Progenitor cell of endocrine pancreas (in vitro differentiated cells): Measurements from ENCODE around the gene PTER. TPM values are rescaled to one million over a fixed set of nuclear protein-coding genes. Genes with fewer than 3 reads are reported as not detected.

Experiments used
- DNase-seq: peaks from one replicate; pipeline ENCODE4 v3.0.0; 2021; ENCODE audit warnings: low spot score; ENCODE audit not compliant: unreplicated experiment
- H3K27ac Mint-ChIP-seq: 2 replicates; pipeline ENCODE4 v1.8.0; 2021; ENCODE audit warnings: mild to moderate bottlenecking, moderate library complexity, mixed read lengths
- H3K27me3 Mint-ChIP-seq: 2 replicates; pipeline ENCODE4 v1.8.0; 2021; ENCODE audit warnings: mixed read lengths
- H3K36me3 Mint-ChIP-seq: 2 replicates; pipeline ENCODE4 v1.8.0; 2022; ENCODE audit warnings: mixed read lengths; ENCODE audit not compliant: insufficient read depth
- H3K4me1 Mint-ChIP-seq: 2 replicates; pipeline ENCODE4 v1.8.0; 2021; ENCODE audit warnings: low read depth, mixed read lengths
- H3K4me3 Mint-ChIP-seq: 2 replicates; pipeline ENCODE4 v1.8.0; 2021; ENCODE audit warnings: low read depth, mild to moderate bottlenecking, moderate library complexity, mixed read lengths
- H3K9me3 Mint-ChIP-seq: 2 replicates; pipeline ENCODE4 v1.8.0; 2021; ENCODE audit warnings: low read depth, mixed read lengths
- total RNA-seq: library from RNA; stranded (reverse); gene quantifications from 2 replicates; pipeline ENCODE4 v1.2.1, GENCODE V29; 2021
- TF ChIP-seq, protein P1 (sequence below): fragments of 200-600 bp; sonication (generic); IDR thresholded peaks from one replicate; pipeline ENCODE4 v1.5.0; 2021; ENCODE audit warnings: antibody characterized with exemption, mild to moderate bottlenecking; ENCODE audit not compliant: unreplicated experiment

The PTER gene
- total RNA-seq, 1 donor from 2014 or later, result 9.2 TPM

DNA sequence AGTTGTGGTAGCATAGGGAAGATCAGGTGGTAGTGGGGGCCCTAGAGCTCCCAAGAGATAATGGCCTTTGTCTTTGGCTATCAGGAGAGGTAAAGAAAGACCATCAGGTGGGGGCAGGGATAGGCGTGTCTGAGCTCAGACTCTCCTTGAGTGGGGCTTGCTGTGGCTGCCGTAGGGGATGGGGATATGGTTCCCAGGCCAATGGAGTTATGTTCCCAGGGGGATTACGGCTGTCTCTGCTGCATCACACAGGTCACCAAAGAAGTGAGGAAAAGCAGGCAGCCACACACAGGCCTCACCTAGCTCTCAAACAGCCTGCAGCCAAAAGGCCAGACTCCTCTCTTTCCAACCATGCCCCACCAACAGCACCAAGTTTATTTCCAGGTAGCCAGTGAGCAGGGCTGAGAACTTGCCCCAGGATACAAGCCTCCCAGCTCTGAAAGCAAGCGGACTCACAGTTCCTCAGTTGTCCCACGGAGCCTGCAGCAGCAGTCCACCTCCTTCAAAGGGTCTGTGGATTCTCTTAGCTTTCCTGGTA lies 122.5 kb downstream of the PTER start:
- peaks cover 2% of the 10 kb centered on the region for H3K4me1 Mint-ChIP-seq
- no peak for DNase-seq

DNA sequence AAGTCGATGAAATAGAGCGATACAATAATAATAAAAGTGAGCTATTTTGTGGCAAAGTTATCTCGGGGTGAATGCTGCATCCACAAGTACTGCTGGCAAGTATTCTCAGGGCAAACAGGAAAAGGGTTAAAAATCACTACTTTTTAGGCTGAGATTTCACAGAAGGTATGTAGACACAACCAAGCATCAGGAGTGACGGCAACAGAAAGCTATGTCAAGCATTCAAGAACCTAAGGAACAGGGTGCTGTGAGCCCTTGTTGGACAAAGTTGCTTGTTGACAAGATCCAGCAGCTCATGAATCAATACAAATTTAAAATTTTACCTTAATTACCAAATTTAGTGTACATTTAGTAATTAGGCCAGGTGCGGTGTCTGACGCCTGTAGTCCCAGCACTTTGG lies 126.1 kb downstream of the PTER start:
- DNase-seq, result no peak
- peaks cover 2% of the 10 kb centered on the region for H3K4me1 Mint-ChIP-seq
- H3K9me3 Mint-ChIP-seq, result peaks cover 4% of the 10 kb centered on the region
- no peak overlapping the region for H3K4me3 Mint-ChIP-seq
- peaks cover 3% of the 10 kb centered on the region for H3K27me3 Mint-ChIP-seq
- H3K36me3 Mint-ChIP-seq, result no peaks in the 10 kb centered on the region
- H3K27ac Mint-ChIP-seq, result no peak overlapping the region
- TF ChIP-seq, protein P1, sequence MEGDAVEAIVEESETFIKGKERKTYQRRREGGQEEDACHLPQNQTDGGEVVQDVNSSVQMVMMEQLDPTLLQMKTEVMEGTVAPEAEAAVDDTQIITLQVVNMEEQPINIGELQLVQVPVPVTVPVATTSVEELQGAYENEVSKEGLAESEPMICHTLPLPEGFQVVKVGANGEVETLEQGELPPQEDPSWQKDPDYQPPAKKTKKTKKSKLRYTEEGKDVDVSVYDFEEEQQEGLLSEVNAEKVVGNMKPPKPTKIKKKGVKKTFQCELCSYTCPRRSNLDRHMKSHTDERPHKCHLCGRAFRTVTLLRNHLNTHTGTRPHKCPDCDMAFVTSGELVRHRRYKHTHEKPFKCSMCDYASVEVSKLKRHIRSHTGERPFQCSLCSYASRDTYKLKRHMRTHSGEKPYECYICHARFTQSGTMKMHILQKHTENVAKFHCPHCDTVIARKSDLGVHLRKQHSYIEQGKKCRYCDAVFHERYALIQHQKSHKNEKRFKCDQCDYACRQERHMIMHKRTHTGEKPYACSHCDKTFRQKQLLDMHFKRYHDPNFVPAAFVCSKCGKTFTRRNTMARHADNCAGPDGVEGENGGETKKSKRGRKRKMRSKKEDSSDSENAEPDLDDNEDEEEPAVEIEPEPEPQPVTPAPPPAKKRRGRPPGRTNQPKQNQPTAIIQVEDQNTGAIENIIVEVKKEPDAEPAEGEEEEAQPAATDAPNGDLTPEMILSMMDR, result no peak

More for the DNA sequence above, 122.5 kb downstream of the PTER start:
- Mint-ChIP-seq H3K4me3 (no peak overlapping the region), H3K27me3 (no peaks in the 10 kb centered on the region), H3K36me3 (no peaks in the 10 kb centered on the region), H3K27ac (no peak overlapping the region), H3K9me3 (peaks cover 4% of the 10 kb centered on the region)
- TF ChIP-seq, protein P1, result no peak

Other genes starting within 250 kb of the PTER start
- 2.4 and 3.0 TPM in 2 replicates for gene C1QL3, start 84.9 kb downstream of the PTER start, total RNA-seq